HG02884 (cell line): ENCODE results near the gene MRPL49.
"Not testable (repeated sequence)": the region's sequence is repeated elsewhere in the genome, so short reads cannot be mapped to it uniquely, and the experiment has no call there.

Experiments
- ATAC-seq: cut with Tn5 transposase; IDR thresholded peaks from one replicate; pipeline ENCODE4 v1.9.1; 2021; ENCODE audit warnings: mild to moderate bottlenecking, moderate library complexity; ENCODE audit not compliant: unreplicated experiment

Gene MRPL49

GRCh38 chr11:65160643-65161042 lies 38.5 kb downstream of the MRPL49 start:
- no peak for ATAC-seq

GRCh38 chr11:65163684-65164083 lies 41.6 kb downstream of the MRPL49 start:
- ATAC-seq, result no peak

GRCh38 chr11:65165410-65166317 lies 43.5 kb downstream of the MRPL49 start:
- no peak for ATAC-seq

GRCh38 chr11:65166893-65167292 lies 44.8 kb downstream of the MRPL49 start:
- no peak for ATAC-seq

- ATAC-seq, result no peak
Measured at GRCh38 chr11:65167656-65168055, 45.5 kb downstream of the MRPL49 start.

GRCh38 chr11:65169164-65169641 lies 47.1 kb downstream of the MRPL49 start:
- ATAC-seq, result no peak

GRCh38 chr11:65170058-65170534 lies 48.0 kb downstream of the MRPL49 start, which contains the start of gene SPDYC:
Gene SPDYC (plus strand): TSS chr11:65170233. CDS start chr11:65171358, 1,125 bp downstream.
- ATAC-seq, result no peak

GRCh38 chr11:65172600-65172999 lies 50.5 kb downstream of the MRPL49 start:
- ATAC-seq, result no peak

GRCh38 chr11:65174571-65175010 lies 52.5 kb downstream of the MRPL49 start:
- ATAC-seq, result not testable (repeated sequence)
